Hippocampal formation (tissue), 2 donors: ENCODE results near the gene ORMDL3.

Source experiments
- DNase-seq, 2 donors: peaks; one replicate each; lab custom pipeline; 2025; lab: John Stamatoyannopoulos, UW

ORMDL3 gene

DNA sequence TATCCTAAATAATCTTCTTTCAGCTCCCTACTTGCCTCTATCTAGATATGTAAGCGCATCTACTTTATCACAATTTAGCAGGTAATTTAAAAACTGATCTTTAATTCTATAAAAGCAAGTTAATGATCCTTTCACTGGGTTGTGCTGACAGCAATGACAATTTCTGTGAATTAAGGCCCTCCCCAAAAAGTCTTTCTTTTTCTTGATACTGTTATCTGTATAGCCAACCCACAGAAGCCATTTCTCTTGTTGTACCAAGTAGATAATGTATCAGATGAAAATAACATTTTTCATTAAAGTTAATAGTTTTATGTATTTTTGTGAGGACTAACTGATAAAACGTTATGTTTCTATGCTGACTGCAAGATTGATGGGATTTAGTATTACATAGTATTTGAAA, 55.6 kb downstream of the ORMDL3 start:
- DNase-seq, result no peak
